HL-60 (cell line): Measurements from ENCODE around the gene MAMSTR.
A peak's percentile ranks its signal among the peaks of the same experiment; 100 is the strongest.

ENCODE experiments used
- DNase-seq, 2 experiments: peaks; one replicate each; pipeline ENCODE4 v3.0.0-alpha.2; 2010 to 2020; ENCODE audit warnings: low read depth in 1 of 2, low spot score in 1 of 2
- H3K27ac ChIP-seq: fragments of 250-450 bp; sonication (Bioruptor Pico); replicated peaks from 2 replicates; pipeline ENCODE4 v1.5.1; 2020; ENCODE audit warnings: mild to moderate bottlenecking, moderate library complexity
- H3K27me3 ChIP-seq: fragments of 250-450 bp; sonication (Bioruptor Pico); 2 replicates; pipeline ENCODE4 v1.5.1; 2021; ENCODE audit warnings: mild to moderate bottlenecking, moderate library complexity; ENCODE audit not compliant: insufficient read depth, poor library complexity, severe bottlenecking
- H3K4me3 ChIP-seq: replicated peaks from 2 replicates; pipeline ENCODE4 v1.5.1; 2011; ENCODE audit warnings: mild to moderate bottlenecking, control low read depth, low read length; ENCODE audit not compliant: insufficient read depth
- CTCF ChIP-seq: IDR thresholded peaks from one replicate; pipeline ENCODE4 v1.5.1; 2011; ENCODE audit warnings: low read length, control low read depth, inconsistent platforms; ENCODE audit not compliant: insufficient read depth
- GABPA ChIP-seq: IDR thresholded peaks from 2 replicates; pipeline ENCODE4 v1.6.1; 2012; ENCODE audit warnings: low read depth
- POLR2AphosphoS5 ChIP-seq: IDR thresholded peaks from 2 replicates; pipeline ENCODE4 v1.6.1; 2012; ENCODE audit warnings: low read depth
- SPI1 ChIP-seq: IDR thresholded peaks from 2 replicates; pipeline ENCODE4 v1.6.1; 2012; ENCODE audit warnings: low read depth, mild to moderate bottlenecking, borderline replicate concordance
- TF ChIP-seq, protein P1 (sequence below): IDR thresholded peaks from 2 replicates; pipeline ENCODE4 v1.6.1; 2012; ENCODE audit warnings: low read depth; ENCODE audit not compliant: insufficient replicate concordance

Gene MAMSTR

DNA sequence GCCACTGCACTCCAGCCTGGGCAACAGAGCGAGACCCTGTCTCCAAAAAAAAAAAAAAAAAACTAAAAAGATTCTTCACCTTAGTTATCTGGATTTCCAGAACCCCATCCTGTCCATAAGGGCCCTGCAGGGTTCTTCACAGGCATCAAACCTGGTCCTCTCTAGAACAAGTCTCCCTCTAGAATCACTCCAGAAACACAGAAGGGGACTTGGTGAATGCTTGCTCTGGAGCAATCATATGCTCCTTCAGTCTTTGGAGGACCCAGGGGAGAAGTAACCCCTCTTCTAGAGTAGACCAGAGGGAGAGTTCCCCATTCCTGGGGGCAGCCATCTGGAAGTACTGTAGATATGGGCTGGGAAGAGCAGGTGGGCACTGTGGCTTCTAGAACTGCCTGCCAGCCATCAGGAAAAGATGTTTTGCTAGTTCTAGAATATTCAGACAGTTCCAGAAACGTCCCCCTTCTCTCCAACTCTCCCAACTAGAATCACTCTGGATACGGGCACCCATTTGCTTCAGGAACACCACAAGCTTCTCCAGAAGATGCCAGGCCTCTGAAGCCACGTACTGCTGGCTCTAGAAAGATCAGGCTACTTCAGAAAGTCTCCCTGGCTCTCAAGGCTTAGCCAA is 30.2 kb upstream of the MAMSTR start:
- peaks cover 36% of the 10 kb centered on the region for H3K27me3 ChIP-seq
- TF ChIP-seq GABPA: no peak
- no peak for TF ChIP-seq CTCF
- no peak for TF ChIP-seq SPI1
- TF ChIP-seq, protein P1, sequence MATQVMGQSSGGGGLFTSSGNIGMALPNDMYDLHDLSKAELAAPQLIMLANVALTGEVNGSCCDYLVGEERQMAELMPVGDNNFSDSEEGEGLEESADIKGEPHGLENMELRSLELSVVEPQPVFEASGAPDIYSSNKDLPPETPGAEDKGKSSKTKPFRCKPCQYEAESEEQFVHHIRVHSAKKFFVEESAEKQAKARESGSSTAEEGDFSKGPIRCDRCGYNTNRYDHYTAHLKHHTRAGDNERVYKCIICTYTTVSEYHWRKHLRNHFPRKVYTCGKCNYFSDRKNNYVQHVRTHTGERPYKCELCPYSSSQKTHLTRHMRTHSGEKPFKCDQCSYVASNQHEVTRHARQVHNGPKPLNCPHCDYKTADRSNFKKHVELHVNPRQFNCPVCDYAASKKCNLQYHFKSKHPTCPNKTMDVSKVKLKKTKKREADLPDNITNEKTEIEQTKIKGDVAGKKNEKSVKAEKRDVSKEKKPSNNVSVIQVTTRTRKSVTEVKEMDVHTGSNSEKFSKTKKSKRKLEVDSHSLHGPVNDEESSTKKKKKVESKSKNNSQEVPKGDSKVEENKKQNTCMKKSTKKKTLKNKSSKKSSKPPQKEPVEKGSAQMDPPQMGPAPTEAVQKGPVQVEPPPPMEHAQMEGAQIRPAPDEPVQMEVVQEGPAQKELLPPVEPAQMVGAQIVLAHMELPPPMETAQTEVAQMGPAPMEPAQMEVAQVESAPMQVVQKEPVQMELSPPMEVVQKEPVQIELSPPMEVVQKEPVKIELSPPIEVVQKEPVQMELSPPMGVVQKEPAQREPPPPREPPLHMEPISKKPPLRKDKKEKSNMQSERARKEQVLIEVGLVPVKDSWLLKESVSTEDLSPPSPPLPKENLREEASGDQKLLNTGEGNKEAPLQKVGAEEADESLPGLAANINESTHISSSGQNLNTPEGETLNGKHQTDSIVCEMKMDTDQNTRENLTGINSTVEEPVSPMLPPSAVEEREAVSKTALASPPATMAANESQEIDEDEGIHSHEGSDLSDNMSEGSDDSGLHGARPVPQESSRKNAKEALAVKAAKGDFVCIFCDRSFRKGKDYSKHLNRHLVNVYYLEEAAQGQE: no peak

GRCh38 chr19:48746738-48747575 is 27.4 kb upstream of the MAMSTR start, which contains the start of gene IZUMO1:
Gene IZUMO1 (minus strand): TSS chr19:48746909. CDS start chr19:48745859, 1,050 bp downstream.
- DNase-seq: peak in 1 of 2 experiments; percentile 33
- H3K27me3 ChIP-seq: peaks cover 12% of the 10 kb centered on the region

More for the DNA sequence above, 30.2 kb upstream of the MAMSTR start:
- H3K27ac ChIP-seq: no peak overlapping the region
- no peak for DNase-seq
- H3K4me3 ChIP-seq: no peak overlapping the region

GRCh38 chr19:48746110-48746509 is 26.6 kb upstream of the MAMSTR start:
- H3K27me3 ChIP-seq: peaks cover 6% of the 10 kb centered on the region
- no peak overlapping the region for H3K4me3 ChIP-seq
- no peak for DNase-seq
- no peak for TF ChIP-seq POLR2AphosphoS5
- TF ChIP-seq, protein P1: no peak
- TF ChIP-seq SPI1: no peak
- TF ChIP-seq CTCF: no peak
- no peak for TF ChIP-seq GABPA
- H3K27ac ChIP-seq: no peak overlapping the region

More at GRCh38 chr19:48746738-48747575, 27.4 kb upstream of the MAMSTR start, which contains the start of gene IZUMO1:
- TF ChIP-seq CTCF (no peak), SPI1 (no peak), POLR2AphosphoS5 (no peak)
- TF ChIP-seq, protein P1: no peak
- no peak within 1 kb of the TSS for H3K27ac ChIP-seq
- no peak within 1 kb of the TSS for H3K4me3 ChIP-seq
